Activated CD8-positive, alpha-beta memory T cell treated with anti-CD3 and anti-CD28 coated beads, Interleukin-2, amount 50 U/mL, for 48 hours (primary cell): ENCODE results near the gene STAB2.
A peak's percentile ranks its signal among the peaks of the same experiment; 100 is the strongest.

Experiments used
- DNase-seq: peaks from one replicate; pipeline ENCODE4 v3.0.0-alpha.2; 2020

The STAB2 gene, protein sequence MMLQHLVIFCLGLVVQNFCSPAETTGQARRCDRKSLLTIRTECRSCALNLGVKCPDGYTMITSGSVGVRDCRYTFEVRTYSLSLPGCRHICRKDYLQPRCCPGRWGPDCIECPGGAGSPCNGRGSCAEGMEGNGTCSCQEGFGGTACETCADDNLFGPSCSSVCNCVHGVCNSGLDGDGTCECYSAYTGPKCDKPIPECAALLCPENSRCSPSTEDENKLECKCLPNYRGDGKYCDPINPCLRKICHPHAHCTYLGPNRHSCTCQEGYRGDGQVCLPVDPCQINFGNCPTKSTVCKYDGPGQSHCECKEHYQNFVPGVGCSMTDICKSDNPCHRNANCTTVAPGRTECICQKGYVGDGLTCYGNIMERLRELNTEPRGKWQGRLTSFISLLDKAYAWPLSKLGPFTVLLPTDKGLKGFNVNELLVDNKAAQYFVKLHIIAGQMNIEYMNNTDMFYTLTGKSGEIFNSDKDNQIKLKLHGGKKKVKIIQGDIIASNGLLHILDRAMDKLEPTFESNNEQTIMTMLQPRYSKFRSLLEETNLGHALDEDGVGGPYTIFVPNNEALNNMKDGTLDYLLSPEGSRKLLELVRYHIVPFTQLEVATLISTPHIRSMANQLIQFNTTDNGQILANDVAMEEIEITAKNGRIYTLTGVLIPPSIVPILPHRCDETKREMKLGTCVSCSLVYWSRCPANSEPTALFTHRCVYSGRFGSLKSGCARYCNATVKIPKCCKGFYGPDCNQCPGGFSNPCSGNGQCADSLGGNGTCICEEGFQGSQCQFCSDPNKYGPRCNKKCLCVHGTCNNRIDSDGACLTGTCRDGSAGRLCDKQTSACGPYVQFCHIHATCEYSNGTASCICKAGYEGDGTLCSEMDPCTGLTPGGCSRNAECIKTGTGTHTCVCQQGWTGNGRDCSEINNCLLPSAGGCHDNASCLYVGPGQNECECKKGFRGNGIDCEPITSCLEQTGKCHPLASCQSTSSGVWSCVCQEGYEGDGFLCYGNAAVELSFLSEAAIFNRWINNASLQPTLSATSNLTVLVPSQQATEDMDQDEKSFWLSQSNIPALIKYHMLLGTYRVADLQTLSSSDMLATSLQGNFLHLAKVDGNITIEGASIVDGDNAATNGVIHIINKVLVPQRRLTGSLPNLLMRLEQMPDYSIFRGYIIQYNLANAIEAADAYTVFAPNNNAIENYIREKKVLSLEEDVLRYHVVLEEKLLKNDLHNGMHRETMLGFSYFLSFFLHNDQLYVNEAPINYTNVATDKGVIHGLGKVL (N-terminal part only)

DNA sequence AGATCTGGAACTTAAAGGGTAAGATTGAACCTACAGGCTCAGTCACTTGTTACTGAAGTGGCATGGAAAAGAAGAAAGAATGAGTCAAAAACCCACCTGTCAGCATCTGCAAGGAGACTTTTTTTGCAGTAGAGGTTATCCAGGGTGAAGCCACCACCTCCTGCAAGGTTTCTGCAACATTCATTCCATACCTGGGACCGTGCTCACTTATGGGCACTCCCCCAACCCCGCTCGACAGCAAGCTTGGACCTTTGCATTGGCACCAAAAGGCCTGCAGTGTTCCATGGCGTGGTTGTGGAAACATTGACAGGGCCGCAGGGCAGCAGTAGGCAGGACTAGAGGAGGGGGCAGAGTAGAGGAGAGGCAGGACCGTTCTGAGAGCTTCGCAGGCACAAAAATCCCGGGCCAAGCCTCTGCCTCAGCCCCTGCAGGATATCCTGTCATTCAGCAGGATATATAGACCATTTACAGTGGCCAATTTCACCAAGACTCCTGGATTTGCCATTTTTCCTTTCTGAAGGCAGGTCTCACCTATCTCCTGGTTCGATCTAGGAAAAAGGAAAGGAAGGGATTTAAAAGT is at the start of gene STAB2:
Gene STAB2, plus strand, starts transcription at position 483 of the 580 bp plus-strand sequence. CDS start 204 bp downstream, outside the sequence.
- DNase-seq: no peak

DNA sequence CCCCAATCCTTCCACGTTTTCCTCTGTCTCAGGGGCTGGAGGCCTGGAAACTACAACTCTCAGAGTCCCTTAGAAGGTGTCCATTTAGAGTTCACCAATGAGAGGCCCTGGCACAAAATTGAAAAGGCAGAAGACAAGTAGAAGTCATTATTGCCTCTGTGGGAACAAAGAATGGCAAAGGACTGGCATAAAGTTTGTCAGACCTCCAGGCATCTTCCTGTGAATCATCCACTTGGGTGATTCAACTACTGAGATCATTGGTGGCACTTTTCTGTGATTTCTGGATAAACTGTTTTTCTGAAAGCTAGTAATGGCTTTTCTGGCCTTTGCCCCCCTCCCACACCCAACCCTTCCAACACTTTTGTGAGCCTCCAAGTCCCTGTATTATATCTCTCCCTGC is 48.7 kb upstream of the STAB2 start:
- no peak for DNase-seq

DNA sequence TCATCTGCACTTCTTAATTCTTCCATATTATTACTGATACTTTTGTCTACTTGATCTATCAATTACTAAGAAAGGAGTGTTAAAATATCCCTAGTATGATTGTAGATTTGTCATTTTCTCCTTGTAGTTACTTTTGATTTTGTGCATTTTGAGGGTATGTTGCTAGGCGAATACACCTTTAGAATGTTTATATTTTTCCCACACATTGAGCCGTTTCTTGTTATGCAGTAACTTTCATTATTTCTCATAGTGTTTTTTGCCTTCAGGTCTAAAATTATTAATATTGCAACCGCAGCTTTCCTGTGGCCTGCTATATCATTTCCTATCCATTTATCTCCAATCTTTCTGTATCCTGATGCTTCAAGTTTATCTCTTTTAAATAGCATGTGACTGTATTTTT is 46.8 kb upstream of the STAB2 start:
- no peak for DNase-seq

DNA sequence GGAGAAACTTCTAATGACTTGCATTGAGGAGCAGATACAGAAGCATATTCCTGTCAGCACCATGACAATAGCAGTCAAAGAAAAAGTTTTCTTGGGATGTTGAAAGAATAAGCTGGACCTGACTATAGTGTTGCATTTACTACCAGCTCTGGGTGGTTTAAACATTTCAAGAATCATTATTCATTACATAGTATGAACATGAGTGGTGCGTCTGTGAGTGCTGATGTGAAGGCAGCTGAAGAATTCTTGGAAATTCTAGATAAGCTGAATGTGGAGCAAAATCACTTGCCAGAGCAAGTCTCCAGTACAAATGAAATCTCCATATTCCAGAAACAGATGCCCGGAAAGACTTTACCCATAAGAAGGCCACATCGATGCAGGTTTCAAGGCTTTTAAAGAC is 45.0 kb upstream of the STAB2 start:
- no peak for DNase-seq

DNA sequence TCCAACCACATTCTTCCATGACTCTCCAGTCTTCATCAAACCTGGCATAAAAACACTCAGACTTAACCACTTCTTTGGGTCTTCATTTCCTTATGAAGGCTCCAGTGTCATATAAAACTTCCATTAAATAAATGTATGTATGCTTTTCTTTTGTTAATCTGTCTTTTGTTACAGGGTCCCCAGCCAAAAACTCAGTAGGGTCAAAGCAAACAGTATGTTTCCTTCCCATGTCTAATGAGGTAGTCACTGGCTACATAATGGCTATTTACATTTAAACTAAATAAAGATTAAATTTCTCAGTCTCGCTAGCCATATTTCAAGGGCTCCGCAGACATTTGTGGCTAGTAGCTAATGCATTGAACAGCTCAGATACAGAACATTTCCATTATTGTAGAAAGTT is 40.1 kb upstream of the STAB2 start:
- no peak for DNase-seq

DNA sequence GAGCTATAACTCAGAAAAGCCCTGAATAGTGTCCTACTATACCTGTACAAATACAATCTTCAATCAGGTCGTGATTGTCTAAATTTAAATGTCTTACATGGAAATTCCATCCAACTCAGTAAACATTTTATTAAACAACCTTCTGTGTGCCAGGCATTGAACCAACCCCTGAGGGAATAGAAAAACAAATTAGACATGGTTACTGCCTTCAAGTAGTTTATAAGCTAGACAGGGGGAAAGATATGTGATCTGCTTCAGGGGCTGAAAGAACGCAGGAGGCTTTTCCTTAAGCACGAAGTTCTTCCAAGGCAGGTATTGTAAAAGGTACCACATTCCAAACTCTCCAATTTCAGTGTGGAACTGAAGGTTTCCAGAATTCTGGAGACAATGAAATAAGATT is 39.7 kb upstream of the STAB2 start:
- no peak for DNase-seq

DNA sequence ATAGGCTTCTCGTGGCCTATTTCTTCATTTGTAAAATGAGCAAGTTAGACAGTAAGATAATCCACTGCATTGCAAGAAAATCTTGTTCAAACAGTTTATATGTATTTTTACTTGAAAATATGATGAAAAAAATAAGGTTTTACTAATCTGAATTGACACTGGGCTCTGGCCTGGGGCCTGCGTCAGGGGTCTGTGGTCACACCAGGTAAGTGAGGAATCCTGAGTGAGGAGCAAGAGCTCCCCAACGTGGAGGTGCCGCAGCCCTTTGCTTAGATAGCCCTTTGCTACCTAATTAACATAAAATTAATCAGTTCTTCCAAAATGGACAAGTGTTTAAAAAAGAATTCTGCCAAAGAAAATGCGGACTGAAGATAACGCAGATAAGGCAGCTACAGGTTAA is 39.1 kb upstream of the STAB2 start:
- DNase-seq: no peak

DNA sequence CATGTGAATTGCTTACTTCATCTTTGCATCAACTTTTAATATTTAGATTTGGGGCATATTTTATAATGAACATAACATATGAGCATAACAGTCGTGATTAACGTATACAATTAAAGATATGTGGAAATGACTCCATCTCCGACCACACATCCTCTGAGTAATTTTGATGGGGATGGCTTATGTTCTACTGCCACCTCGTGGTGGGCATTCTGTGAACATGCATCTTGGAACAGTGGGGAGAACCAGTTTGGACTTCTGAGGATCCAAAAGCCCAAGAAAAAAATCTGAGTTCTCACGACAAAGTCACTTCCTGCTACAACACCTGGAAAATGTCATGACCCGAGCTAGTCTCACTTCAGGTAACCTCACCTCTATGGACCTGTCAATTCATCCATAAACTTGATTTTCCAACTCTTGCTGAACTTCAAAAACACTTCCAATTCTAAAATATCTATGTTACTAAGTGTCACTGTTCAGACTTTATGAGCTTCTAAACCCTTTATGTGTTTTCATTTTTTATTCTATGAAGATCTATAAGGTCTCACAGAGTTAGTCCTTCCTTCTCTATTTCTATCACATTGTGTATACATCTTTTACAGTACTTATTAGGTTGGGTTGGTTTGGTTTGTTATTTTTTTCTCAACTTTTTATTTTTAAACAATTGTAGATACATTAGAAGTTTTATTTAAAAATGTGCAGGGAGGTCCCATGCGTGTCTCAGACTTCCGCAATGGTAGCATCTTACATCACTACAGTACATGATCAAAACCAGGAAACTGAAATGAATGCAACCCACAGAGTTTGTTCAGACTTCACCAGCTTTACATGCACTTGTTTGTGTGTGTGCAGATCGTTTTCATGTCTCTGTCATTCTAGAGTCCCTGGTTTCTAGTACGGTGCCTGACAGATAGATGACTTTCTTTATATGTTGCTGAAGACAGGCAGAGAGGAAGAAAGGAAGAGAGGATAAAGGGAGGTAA is 38.2 kb upstream of the STAB2 start:
- DNase-seq: peak; percentile 85

DNA sequence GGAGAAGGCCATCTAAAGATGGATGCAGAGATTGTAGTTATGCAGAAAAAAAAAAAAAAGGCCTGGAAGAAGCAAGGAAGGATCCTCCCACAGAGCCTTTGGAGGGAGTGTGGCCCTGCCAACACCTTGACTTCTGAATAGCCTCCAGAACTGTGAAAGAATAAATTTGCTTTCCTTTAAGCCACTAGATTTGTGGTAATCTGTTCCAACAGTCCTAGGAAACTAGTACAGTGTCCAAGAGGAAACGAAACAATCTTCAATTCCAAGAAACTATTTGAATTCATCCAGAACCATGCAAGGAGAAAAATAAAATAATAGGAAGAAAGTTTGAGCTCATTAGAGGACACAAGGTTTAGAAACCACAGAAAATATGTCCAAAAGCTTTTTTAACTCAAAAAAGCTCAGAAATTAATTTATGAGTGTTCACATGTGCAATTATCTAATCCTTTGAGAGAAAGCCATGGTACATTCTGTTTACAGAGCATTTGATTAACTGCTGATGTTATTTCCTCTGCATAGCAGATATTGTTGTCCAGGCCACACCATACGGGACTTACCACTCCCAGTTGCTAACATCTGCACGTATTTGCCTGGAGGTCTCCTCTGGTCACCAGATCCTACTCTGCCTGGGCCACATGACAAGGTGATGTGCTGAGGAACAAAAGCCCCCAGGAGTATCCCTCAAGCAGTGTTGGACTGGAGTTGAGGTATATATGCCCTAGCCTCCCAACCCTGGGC is 30.0 kb upstream of the STAB2 start:
- DNase-seq: no peak

DNA sequence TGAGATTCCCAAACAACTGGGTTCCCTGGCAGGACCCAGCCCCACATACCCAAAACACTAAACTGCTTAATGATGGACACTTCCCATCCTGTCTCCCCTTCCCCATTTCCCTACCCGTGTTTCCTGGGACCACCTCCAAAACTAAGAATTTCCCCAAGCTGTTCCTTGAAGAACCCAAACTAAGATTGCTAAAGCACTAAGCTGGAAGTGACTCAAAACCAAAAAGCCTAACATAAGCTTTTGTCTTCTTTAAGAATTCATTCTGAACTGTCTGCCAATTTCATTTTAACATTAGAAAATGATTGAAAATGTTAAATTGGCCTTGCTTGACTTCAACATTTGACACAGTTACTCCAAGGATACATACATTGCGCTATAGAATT is 29.5 kb upstream of the STAB2 start:
- DNase-seq: no peak

DNA sequence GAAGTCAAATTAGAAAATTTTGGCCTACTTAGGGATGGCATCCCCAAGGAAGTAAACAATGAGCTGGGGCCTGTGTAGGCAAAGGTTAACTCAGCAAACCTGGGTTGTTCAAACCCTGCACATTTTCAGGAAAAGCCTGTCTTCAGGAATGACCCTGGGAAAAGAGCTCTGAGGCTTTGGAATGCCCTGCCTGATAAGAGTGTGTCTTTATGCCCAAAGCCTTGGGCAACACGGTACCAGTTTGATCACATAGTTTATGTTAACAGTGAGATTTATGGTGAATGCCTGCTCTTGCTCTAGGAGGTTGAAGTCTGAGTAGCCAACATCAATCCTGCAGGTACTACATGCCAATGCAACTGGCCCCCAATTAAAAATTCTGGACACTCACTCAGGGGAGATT is 28.2 kb upstream of the STAB2 start:
- DNase-seq: no peak

DNA sequence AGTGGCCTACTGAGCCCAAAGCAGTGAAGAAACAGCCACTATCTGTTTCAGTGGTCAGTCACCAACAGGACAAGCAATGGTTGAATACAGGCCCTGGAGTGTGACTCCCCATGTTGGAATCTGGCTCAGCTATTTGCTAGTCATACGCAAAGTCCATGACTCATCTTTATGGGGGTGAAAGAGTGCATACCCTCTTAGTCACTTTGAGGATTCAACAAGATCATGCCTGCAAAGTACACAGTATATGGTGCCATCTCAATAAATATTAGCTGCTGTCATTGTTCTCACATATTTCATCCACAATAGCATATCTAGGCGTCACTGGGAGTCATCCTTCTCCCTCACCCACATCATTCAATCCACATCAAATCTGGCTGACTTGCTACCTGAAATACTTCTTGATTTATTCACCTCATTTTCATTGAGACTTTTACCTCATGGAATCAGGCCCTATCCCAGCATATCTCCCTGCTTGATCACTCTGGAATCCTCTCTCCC is 26.4 kb upstream of the STAB2 start:
- no peak for DNase-seq

DNA sequence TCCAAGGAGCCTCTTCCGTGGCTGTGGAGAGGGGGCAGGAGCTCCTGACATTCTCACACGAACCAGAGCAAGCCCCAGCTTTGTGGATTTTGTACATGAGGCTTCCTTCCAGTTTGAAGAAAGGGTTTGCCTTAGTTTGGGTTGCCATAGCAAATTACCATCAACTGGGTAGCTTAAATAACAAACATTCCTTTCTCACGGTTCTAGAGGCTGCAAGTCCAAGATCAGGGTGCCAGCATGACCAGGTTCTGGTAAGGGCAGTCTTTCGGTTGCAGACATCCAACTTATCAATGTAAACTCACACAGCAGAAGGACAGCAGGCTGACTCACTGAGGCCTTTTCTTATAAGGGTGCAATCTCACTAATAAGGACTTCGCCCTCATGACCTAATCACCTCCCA is 25.9 kb upstream of the STAB2 start:
- no peak for DNase-seq

DNA sequence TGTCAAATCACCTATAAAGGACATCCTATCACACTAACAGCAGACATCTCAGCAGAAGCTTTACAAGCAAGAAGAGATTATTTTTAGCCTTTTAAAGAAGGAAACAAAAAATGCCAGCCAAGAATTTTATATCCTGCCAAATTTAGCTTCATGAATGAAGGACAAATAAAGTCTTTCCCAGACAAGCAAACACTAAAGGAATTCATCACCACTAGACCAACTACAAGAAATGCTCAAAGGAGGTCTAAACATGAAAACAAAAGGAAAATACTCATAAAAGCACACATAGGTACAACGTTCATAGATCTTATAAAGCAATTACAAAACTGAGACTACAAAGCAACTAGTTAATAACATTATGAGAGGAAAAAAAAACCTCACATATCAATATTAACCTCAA is 20.7 kb upstream of the STAB2 start:
- no peak for DNase-seq

DNA sequence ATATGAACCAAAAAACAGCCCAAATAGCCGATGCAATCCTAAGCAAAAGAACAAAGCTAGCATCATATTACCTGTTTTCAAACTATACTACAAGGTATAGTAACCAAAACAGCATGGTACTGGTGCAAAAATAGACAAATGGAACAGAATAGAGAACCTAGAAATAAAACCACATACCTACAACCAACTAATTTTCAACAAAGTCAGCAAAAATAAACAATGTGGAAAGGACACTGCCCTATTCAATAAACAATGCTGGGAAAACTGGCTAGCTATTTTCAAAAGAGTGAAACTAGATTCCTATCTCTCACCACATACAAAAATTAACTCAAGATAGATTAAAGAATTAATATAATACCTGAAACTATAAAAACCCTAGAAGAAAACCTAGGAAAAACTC is 17.8 kb upstream of the STAB2 start:
- DNase-seq: no peak

DNA sequence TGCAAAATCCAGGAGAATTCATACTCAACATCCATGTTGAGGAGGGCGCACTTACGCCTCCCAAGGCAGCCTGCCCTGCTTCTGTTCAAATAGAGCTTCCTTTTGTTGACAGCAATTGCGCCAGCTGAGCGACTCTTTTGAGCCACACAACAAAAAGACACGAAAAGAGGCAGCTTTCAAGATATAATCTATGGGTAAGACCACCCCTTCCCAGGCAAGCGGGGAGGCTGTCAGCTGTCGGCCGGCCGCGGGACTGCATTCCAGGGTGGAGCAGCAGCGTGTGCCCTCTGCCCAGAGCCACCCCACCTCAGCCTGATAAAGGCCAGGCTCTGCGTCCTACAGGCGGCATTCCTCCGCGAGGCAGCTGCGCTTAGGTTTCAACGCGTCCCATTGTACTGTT is 15.8 kb upstream of the STAB2 start:
- no peak for DNase-seq

DNA sequence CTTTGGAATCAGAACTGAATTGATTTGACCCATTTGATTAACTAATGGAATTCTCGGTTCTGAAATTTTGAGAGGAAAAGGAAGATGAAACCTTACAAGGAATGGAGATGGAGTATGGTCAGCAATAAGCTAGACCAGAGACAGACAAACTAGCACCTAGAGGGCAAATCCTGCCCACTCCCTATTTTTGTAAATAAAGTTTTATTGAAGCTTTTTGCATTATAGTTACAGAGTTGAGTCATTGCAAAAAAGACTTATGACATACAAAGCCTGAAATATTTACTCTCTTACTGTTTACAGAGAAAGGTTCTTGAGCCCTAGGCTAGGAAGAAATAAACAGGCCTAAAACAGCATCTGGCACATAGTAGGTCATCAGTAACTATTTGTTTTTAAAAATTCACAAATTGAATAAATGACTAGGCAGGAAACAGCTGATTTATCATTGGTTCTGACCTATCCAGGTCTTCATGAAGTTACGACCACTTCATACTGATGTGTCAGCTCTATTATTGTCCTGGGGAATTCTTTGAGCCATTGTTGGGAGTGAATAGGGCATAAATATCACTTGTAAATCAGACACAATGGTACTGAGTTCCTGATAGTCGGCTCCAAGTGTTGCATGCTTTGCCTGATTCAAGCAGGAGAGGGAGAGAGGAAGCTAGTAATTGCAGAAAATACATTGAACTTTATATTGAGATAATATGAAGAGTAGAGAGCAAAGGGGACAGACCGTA is 14.6 kb upstream of the STAB2 start:
- no peak for DNase-seq

DNA sequence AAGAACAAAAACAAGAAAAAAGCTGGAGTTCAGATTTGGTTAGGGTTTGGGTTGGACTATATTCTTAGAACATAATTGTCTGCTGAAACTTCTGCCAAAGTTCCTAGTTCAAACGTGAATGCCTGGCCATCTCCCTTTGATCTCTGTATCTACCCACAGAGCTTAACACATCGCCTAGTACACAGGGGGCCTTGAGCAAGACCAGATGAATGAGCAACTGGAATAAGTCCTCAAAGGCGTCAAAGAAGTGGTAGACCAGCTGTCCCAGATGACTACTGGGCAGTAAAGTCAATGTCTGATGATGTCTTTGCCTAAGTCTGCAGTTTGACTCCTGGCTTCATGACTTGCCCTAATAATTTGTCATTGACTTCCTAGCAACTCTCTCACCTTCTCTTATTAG is 13.9 kb upstream of the STAB2 start:
- no peak for DNase-seq

DNA sequence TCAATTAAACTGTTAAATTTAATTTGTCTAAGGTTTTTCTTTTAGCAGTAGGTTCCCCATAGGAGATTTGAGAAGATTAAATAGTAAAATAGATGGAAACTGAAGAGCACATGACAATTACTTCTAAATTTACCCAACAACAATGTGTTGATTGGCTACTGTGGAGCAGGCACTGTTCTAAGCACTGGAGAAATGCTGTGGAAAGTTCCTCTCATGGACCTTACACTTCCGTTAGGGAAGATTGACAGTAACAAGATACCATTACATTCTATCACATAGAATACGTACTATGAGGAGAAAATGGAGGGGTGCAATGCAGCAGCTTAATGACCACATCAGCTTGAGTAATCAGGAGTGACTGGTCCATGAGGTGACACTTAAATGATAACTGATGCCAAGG is 8.1 kb upstream of the STAB2 start:
- DNase-seq: no peak

DNA sequence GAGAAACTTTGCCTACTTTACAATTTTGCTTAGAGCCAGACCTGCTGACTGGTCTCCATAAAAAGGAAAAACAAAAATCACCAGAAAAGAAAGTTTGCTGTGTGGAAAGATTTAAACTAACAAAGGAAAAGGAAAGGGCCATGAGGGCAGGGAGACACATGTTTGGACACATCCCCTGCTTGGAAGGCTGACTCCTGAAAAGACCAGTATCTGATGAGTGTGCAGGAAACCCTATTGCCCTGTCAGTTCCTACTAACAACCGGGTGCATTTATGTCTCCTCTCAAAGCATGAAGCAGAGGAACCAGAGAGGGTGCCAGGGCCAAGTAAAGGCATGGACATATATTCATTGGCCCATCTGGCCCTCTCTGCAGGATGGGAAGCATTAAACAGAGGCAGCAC is 7.0 kb upstream of the STAB2 start:
- no peak for DNase-seq
